ENCODE results near the gene PPM1G. TPM values are rescaled to one million over a fixed set of nuclear protein-coding genes. Genes with fewer than 3 reads are reported as not detected.
"Not testable (repeated sequence)": the region's sequence is repeated elsewhere in the genome, so short reads cannot be mapped to it uniquely, and the experiment has no call there.

PPM1G gene
- total RNA-seq, 2 experiments from 2014 or later: 92.3 to 101 TPM

GRCh38 chr2:27431395-27431794 lies 22.0 kb upstream of the PPM1G start:
- DNase-seq: peak; percentile 63
- Mint-ChIP-seq H3K27ac (peak overlapping the region; percentile 93), H3K4me1 (ENCODE audit: low read depth) (peaks cover 31% of the 10 kb centered on the region), H3K27me3 (ENCODE audit: low read depth) (no peaks in the 10 kb centered on the region), H3K9me3 (no peaks in the 10 kb centered on the region), H3K4me3 (peak overlapping the region; percentile 44), H3K36me3 (ENCODE audit: low read depth) (peaks cover 17% of the 10 kb centered on the region)
- intact Hi-C loops (cut with micrococcal nuclease): loop anchor here (2.0 kb wide), 1 partner anchor 51 kb away; the partner anchor contains the start of gene ZNF513
- CTCF ChIA-PET: interaction anchor here (1.1 to 4.2 kb wide), 9 partner anchors 10 to 251 kb away, joined by 4 to 35 read pairs (median 8); partner anchors contain the start of genes EIF2B4, PPM1G, SNX17 and ZNF513

- CTCF ChIA-PET: interaction anchor here (1.8 to 4.2 kb wide), 5 partner anchors 20 to 253 kb away, joined by 4 to 35 read pairs (median 13); partner anchors contain the start of genes PPM1G and ZNF513
- Mint-ChIP-seq H3K9me3 (no peaks in the 10 kb centered on the region), H3K36me3 (ENCODE audit: low read depth) (peaks cover 16% of the 10 kb centered on the region), H3K4me1 (ENCODE audit: low read depth) (peaks cover 31% of the 10 kb centered on the region), H3K27ac (peak overlapping the region; percentile 93), H3K27me3 (ENCODE audit: low read depth) (no peaks in the 10 kb centered on the region), H3K4me3 (peak overlapping the region; percentile 98)
- peak; percentile 67 for DNase-seq
- intact Hi-C loops (cut with micrococcal nuclease): loop anchor here (1.0 to 2.0 kb wide), 11 partner anchors 20 to 379 kb away; partner anchors contain the start of genes ATRAID, CCDC121, EIF2B4 and GPN1
Measured at GRCh38 chr2:27428978-27429541, 19.7 kb upstream of the PPM1G start.

GRCh38 chr2:27428213-27428977 lies 19.0 kb upstream of the PPM1G start, which contains the start of gene NRBP1:
TSS of gene NRBP1 (plus strand) at chr2:27428631. CDS start at chr2:27433274, 4,643 bp downstream.
- Mint-ChIP-seq H3K4me1 (ENCODE audit: low read depth) (peaks cover 31% of the 10 kb centered on the region), H3K27me3 (ENCODE audit: low read depth) (no peaks in the 10 kb centered on the region), H3K4me3 (peak within 1 kb of the TSS; percentile 98), H3K27ac (peak within 1 kb of the TSS; percentile 94), H3K36me3 (ENCODE audit: low read depth) (peaks cover 10% of the 10 kb centered on the region), H3K9me3 (no peaks in the 10 kb centered on the region)
- CTCF ChIA-PET: interaction anchor here (3.2 to 4.2 kb wide), 3 partner anchors 20 to 254 kb away, joined by 13 to 35 read pairs (median 29); partner anchors contain the start of genes PPM1G and ZNF513
- intact Hi-C loops (cut with micrococcal nuclease): loop anchor here (1.0 to 2.0 kb wide), 10 partner anchors 19 to 378 kb away; partner anchors contain the start of genes ATRAID, CCDC121, EIF2B4 and GPN1
- DNase-seq: peak; percentile 94

- peaks cover 25% of the 10 kb centered on the region for H3K4me1 Mint-ChIP-seq (ENCODE audit: low read depth)
- no peak for DNase-seq
- peak overlapping the region; percentile 94 for H3K27ac Mint-ChIP-seq
- intact Hi-C loops (cut with micrococcal nuclease): loop anchor here (1.0 to 2.0 kb wide), 10 partner anchors 19 to 378 kb away; partner anchors contain the start of genes ATRAID, CCDC121, EIF2B4 and GPN1
- peak overlapping the region; percentile 98 for H3K4me3 Mint-ChIP-seq
- CTCF ChIA-PET: interaction anchor here (4.2 kb wide), 1 partner anchor 19 kb away, joined by 35 read pairs; the partner anchor contains the start of gene PPM1G
- H3K9me3 Mint-ChIP-seq: no peaks in the 10 kb centered on the region
- peaks cover 7% of the 10 kb centered on the region for H3K36me3 Mint-ChIP-seq (ENCODE audit: low read depth)
- H3K27me3 Mint-ChIP-seq (ENCODE audit: low read depth): no peaks in the 10 kb centered on the region
Measured at GRCh38 chr2:27427863-27428212, 18.4 kb upstream of the PPM1G start.

- H3K4me3 Mint-ChIP-seq; H3K4me1 Mint-ChIP-seq (ENCODE audit: low read depth); intact Hi-C loops (cut with micrococcal nuclease); H3K36me3 Mint-ChIP-seq (ENCODE audit: low read depth); CTCF ChIA-PET; DNase-seq; H3K9me3 Mint-ChIP-seq; H3K27ac Mint-ChIP-seq; H3K27me3 Mint-ChIP-seq (ENCODE audit: low read depth): not testable (repeated sequence)
Measured at GRCh38 chr2:27425039-27425438, 15.6 kb upstream of the PPM1G start.

- Mint-ChIP-seq H3K36me3 (ENCODE audit: low read depth) (no peaks in the 10 kb centered on the region), H3K4me1 (ENCODE audit: low read depth) (peaks cover 7% of the 10 kb centered on the region), H3K27me3 (ENCODE audit: low read depth) (no peaks in the 10 kb centered on the region), H3K9me3 (no peaks in the 10 kb centered on the region), H3K27ac (no peak overlapping the region), H3K4me3 (no peak overlapping the region)
- intact Hi-C loops (cut with micrococcal nuclease): no loop called here
- CTCF ChIA-PET: interaction anchor here (0.9 kb wide), 1 partner anchor 260 kb away, joined by 3 read pairs; no protein-coding TSS in a partner anchor
- no peak for DNase-seq
Measured at GRCh38 chr2:27422958-27423357, 13.6 kb upstream of the PPM1G start.

- Mint-ChIP-seq H3K9me3 (no peaks in the 10 kb centered on the region), H3K27me3 (ENCODE audit: low read depth) (no peaks in the 10 kb centered on the region), H3K4me3 (no peak overlapping the region), H3K27ac (no peak overlapping the region), H3K36me3 (ENCODE audit: low read depth) (no peaks in the 10 kb centered on the region), H3K4me1 (ENCODE audit: low read depth) (no peaks in the 10 kb centered on the region)
- CTCF ChIA-PET: interaction anchor here (1.3 kb wide), 1 partner anchor 9 kb away, joined by 3 read pairs; no protein-coding TSS in a partner anchor
- DNase-seq: no peak
- intact Hi-C loops (cut with micrococcal nuclease): no loop called here
Measured at GRCh38 chr2:27421660-27422250, 12.4 kb upstream of the PPM1G start.

- DNase-seq: no peak
- Mint-ChIP-seq H3K36me3 (ENCODE audit: low read depth) (no peaks in the 10 kb centered on the region), H3K27me3 (ENCODE audit: low read depth) (no peaks in the 10 kb centered on the region), H3K9me3 (no peaks in the 10 kb centered on the region), H3K27ac (no peak overlapping the region), H3K4me1 (ENCODE audit: low read depth) (no peaks in the 10 kb centered on the region), H3K4me3 (no peak overlapping the region)
- CTCF ChIA-PET: interaction anchor here (1.3 kb wide), 1 partner anchor 10 kb away, joined by 3 read pairs; no protein-coding TSS in a partner anchor
- intact Hi-C loops (cut with micrococcal nuclease): no loop called here
Measured at GRCh38 chr2:27420996-27421395, 11.6 kb upstream of the PPM1G start.

- CTCF ChIA-PET: interaction anchor here (0.7 kb wide), 1 partner anchor 10 kb away, joined by 3 read pairs; no protein-coding TSS in a partner anchor
- Mint-ChIP-seq H3K4me3 (no peak overlapping the region), H3K27ac (no peak overlapping the region), H3K27me3 (ENCODE audit: low read depth) (no peaks in the 10 kb centered on the region), H3K4me1 (ENCODE audit: low read depth) (no peaks in the 10 kb centered on the region), H3K36me3 (ENCODE audit: low read depth) (no peaks in the 10 kb centered on the region), H3K9me3 (no peaks in the 10 kb centered on the region)
- intact Hi-C loops (cut with micrococcal nuclease): no loop called here
- no peak for DNase-seq
Measured at GRCh38 chr2:27416151-27416550, 6.8 kb upstream of the PPM1G start.

GRCh38 chr2:27412419-27413152 lies 3.2 kb upstream of the PPM1G start:
- Mint-ChIP-seq H3K4me3 (no peak overlapping the region), H3K36me3 (ENCODE audit: low read depth) (peaks cover 2% of the 10 kb centered on the region), H3K27ac (no peak overlapping the region), H3K9me3 (no peaks in the 10 kb centered on the region), H3K27me3 (ENCODE audit: low read depth) (no peaks in the 10 kb centered on the region), H3K4me1 (ENCODE audit: low read depth) (peaks cover 12% of the 10 kb centered on the region)
- no peak for DNase-seq
- intact Hi-C loops (cut with micrococcal nuclease): no loop called here
- CTCF ChIA-PET: interaction anchor here (0.6 kb wide), 1 partner anchor 981 kb away, joined by 3 read pairs; no protein-coding TSS in a partner anchor

- Mint-ChIP-seq H3K4me1 (ENCODE audit: low read depth) (peaks cover 36% of the 10 kb centered on the region), H3K9me3 (no peaks in the 10 kb centered on the region), H3K36me3 (ENCODE audit: low read depth) (peaks cover 16% of the 10 kb centered on the region), H3K4me3 (peak overlapping the region; percentile 89), H3K27me3 (ENCODE audit: low read depth) (no peaks in the 10 kb centered on the region), H3K27ac (peak overlapping the region; percentile 51)
- intact Hi-C loops (cut with micrococcal nuclease): loop anchor here (1.0 to 2.0 kb wide), 8 partner anchors 20 to 275 kb away; partner anchors contain the start of genes ATRAID, CCDC121, EIF2B4 and GPN1
- CTCF ChIA-PET: interaction anchor here (1.0 to 4.1 kb wide), 3 partner anchors 21 to 82 kb away, joined by 4 to 35 read pairs (median 4); partner anchors contain the start of gene NRBP1
- no peak for DNase-seq
Measured at GRCh38 chr2:27408601-27409320, 630 bp downstream of the PPM1G start.

All from activated naive CD4-positive, alpha-beta T cell treated with anti-CD3 and anti-CD28 coated beads for 36 hours (primary cell).